HepG2 (cell line): Measurements from ENCODE around the gene CD81. TPM values are rescaled to one million over a fixed set of nuclear protein-coding genes. Genes with fewer than 3 reads are reported as not detected.

Source experiments
- ATAC-seq: fragments of 200-7000 bp; cut with Tn5 transposase; 3 replicates; pipeline ENCODE4 v1.9.1; 2020; ENCODE audit warnings: mild to moderate bottlenecking, moderate library complexity
- BruUV-seq: library from RNA; stranded (reverse); fragments of 400-500 nt; replicated peaks from 2 replicates; lab custom pipeline; 2021; lab: Mats Ljungman, UMichigan
- CTCF ChIA-PET: fragments of 300-600 bp; formaldehyde crosslinking; extraction: SDS; loops from one replicate; lab custom pipeline; 2021; ENCODE audit warnings: low total read pairs, inconsistent platforms, low intra/inter-chr PET ratio; lab: Yijun Ruan, JAX
- POLR2A ChIA-PET: fragments of 350-600 bp; sonication (Branson Sonifier 250); formaldehyde crosslinking; loops from one replicate; lab custom pipeline; 2020; ENCODE audit warnings: antibody characterized with exemption, inconsistent platforms; lab: Yijun Ruan, JAX
- DNase-seq: peaks from one replicate; pipeline ENCODE4 v3.0.0-alpha.2; 2015; ENCODE audit warnings: low spot score
- FAIRE-seq: peaks from 3 replicates; lab custom pipeline; 2011; peaks lifted over from hg19 to GRCh38; lab: Jason Lieb, UNC
- H2AFZ ChIP-seq: one replicate; pipeline ENCODE4 v1.6.1; 2011; ENCODE audit warnings: low read length, inconsistent platforms
- H3K27ac ChIP-seq: fragments of 300-600 bp; 3 replicates; pipeline ENCODE4 v1.8.0; 2011; ENCODE audit warnings: mixed run types, mild to moderate bottlenecking, mixed read lengths, low read length, inconsistent platforms; ENCODE audit not compliant: insufficient read depth; ENCODE audit errors: extremely low read length
- H3K27me3 ChIP-seq, 2 experiments: fragments of 200-600 bp in 1 of 2; 2 replicates in 1 of 2; 3 replicates in 1 of 2; pipeline versions ENCODE4 v1.6.0 to v1.8.0; 2011; ENCODE audit warnings: low read length in 2 of 2, mild to moderate bottlenecking in 2 of 2, moderate library complexity in 2 of 2, inconsistent platforms in 1 of 2; ENCODE audit not compliant: insufficient read depth in 2 of 2, control insufficient read depth in 1 of 2
- H3K36me3 ChIP-seq, 2 experiments: fragments of 200-600 bp in 1 of 2; replicated peaks in 1 of 2; 2 replicates in 1 of 2; 3 replicates in 1 of 2; pipeline versions ENCODE4 v1.5.1 to v1.8.0; 2011; ENCODE audit warnings: low read length in 2 of 2, inconsistent platforms in 1 of 2; ENCODE audit not compliant: insufficient read depth in 2 of 2, control insufficient read depth in 1 of 2
- H3K4me1 ChIP-seq: 2 replicates; pipeline ENCODE4 v1.5.1; 2012; ENCODE audit warnings: low read length, inconsistent platforms; ENCODE audit not compliant: insufficient read depth
- H3K4me2 ChIP-seq: 2 replicates; pipeline ENCODE4 v1.6.0; 2011; ENCODE audit warnings: low read depth, low read length, inconsistent platforms
- H3K4me3 ChIP-seq, 3 experiments: fragments of 200-600 bp in 1 of 3; sonication (generic), shearing (Covaris generic) in 1 of 3; replicated peaks in 1 of 3; 2 replicates each; pipeline ENCODE4 v1.5.1; 2011 to 2016; ENCODE audit warnings: low read length in 3 of 3, inconsistent platforms in 2 of 3, low read depth in 2 of 3, mild to moderate bottlenecking in 2 of 3, control low read depth in 1 of 3, mixed read lengths in 1 of 3; ENCODE audit not compliant: insufficient read depth in 1 of 3
- H3K79me2 ChIP-seq: one replicate; pipeline ENCODE4 v1.6.1; 2011; ENCODE audit warnings: low read length, inconsistent platforms; ENCODE audit not compliant: insufficient read depth
- H3K9ac ChIP-seq: 2 replicates; pipeline ENCODE4 v1.6.0; 2011; ENCODE audit warnings: mild to moderate bottlenecking, low read depth, low read length, inconsistent platforms; ENCODE audit not compliant: insufficient read depth
- H3K9me3 ChIP-seq: 2 replicates; pipeline ENCODE4 v1.5.1; 2012; ENCODE audit warnings: mild to moderate bottlenecking, low read length
- H4K20me1 ChIP-seq: 2 replicates; pipeline ENCODE4 v1.6.0; 2011; ENCODE audit warnings: inconsistent platforms, mild to moderate bottlenecking, low read length, moderate library complexity; ENCODE audit not compliant: insufficient read depth
- HIC2 ChIP-seq: sonication (generic); formaldehyde crosslinking; IDR thresholded peaks from 2 replicates; pipeline ENCODE4 v1.9.0; 2022; ENCODE audit warnings: low read depth, missing genetic modification reagents
- KIAA2018 ChIP-seq: sonication (generic); formaldehyde crosslinking; IDR thresholded peaks from 2 replicates; pipeline ENCODE4 v1.5.0; 2020; ENCODE audit warnings: mild to moderate bottlenecking, missing genetic modification reagents, borderline replicate concordance
- SP140L ChIP-seq: sonication (generic); formaldehyde crosslinking; IDR thresholded peaks from 2 replicates; pipeline ENCODE4 v1.4.0; 2020; ENCODE audit warnings: missing genetic modification reagents, borderline replicate concordance
- THAP9 ChIP-seq: sonication (generic); formaldehyde crosslinking; IDR thresholded peaks from 2 replicates; pipeline ENCODE4; 2020; ENCODE audit warnings: missing genetic modification reagents, mild to moderate bottlenecking, borderline replicate concordance
- ZNF556 ChIP-seq: sonication (generic); formaldehyde crosslinking; IDR thresholded peaks from 2 replicates; pipeline ENCODE4 v1.4.0; 2020; ENCODE audit warnings: mild to moderate bottlenecking, missing genetic modification reagents, borderline replicate concordance
- WGBS: methylation state at CpG from one replicate; pipeline ENCODE4 v1.1.6; 2017; ENCODE audit warnings: low lambda C conversion rate; 5-methylcytosine and 5-hydroxymethylcytosine counted together
- in situ Hi-C: cut with HindIII; loops from 2 replicates; pipeline ENCODE4 v1.10.0; 2017; ENCODE audit warnings: low pct_unique_long_range_greater_than_20kb; ENCODE audit not compliant: extremely low pct_ligation_motif_present
- intact Hi-C: fragments of 100-400 bp; cut with micrococcal nuclease; formaldehyde crosslinking; loops from one replicate; pipeline ENCODE4 v1.10.0; 2022; ENCODE audit not compliant: unreplicated experiment
- polyA plus RNA-seq, 8 experiments: library from polyadenylated mRNA; depleted of rRNA in 3 of 8; stranded (reverse) in 7 of 8; unstranded in 1 of 8; fragments of >200 nt; fragmentation: Illumina TruSeq in 4 of 8; extraction: Trizol in 4 of 8; gene quantifications; 2 replicates each; pipeline versions ENCODE4 v1.2.1 to v1.2.3, GENCODE V29; 2011 to 2016; ENCODE audit warnings: low read depth in 4 of 8, missing spikeins in 1 of 8, mixed read lengths in 1 of 8; ENCODE audit not compliant: insufficient read depth in 1 of 8
- total RNA-seq, 5 experiments: library from RNA; depleted of rRNA; stranded (reverse); fragments of >200 nt; fragmentation: Illumina TruSeq; extraction: Trizol; gene quantifications; 2 replicates each; pipeline ENCODE4 v1.2.3, GENCODE V29; 2016; ENCODE audit warnings: low read depth in 1 of 5

CD81 gene
- total and polyA plus RNA-seq, 2 of the 13 experiments (the other 11 are each of a cell fraction or from before 2014, with no cell fraction given), result not detected

GRCh38 chr11:2328656-2329354 lies 48.3 kb upstream of the CD81 start (continued):
- TF ChIP-seq KIAA2018 (CRISPR knock-in tag), result no peak
- TF ChIP-seq SP140L (CRISPR knock-in tag), result no peak
- TF ChIP-seq, all 625 proteins: peak for 0

GRCh38 chr11:2329551-2329950 lies 47.6 kb upstream of the CD81 start:
- no peaks in the 10 kb centered on the region for H4K20me1 ChIP-seq
- WGBS, result 28% methylated on average over 5 of the region's 9 CpGs
- no peak overlapping the region for H3K9ac ChIP-seq
- H3K27ac ChIP-seq, result no peak overlapping the region
- intact Hi-C loops (no loop called here), in situ Hi-C loops (no loop called here)
- FAIRE-seq, result no peak
- H3K79me2 ChIP-seq, result no peaks in the 10 kb centered on the region
- H3K4me1 ChIP-seq, result no peaks in the 10 kb centered on the region
- no TSS peak for BruUV-seq
- H2AFZ ChIP-seq, result no peak overlapping the region
- no peak for DNase-seq
- 0 out of 2 replicates have a peak, but pooled peaks cover 13% of the 10 kb centered on the region for H3K9me3 ChIP-seq
- POLR2A ChIA-PET, result no interaction called here
- H3K36me3 ChIP-seq, result no peaks in the 10 kb centered on the region
- peaks cover 4 to 45% of the 10 kb centered on the region in 2 experiments for H3K27me3 ChIP-seq
- no peak overlapping the region for H3K4me3 ChIP-seq
- no peak for ATAC-seq
- no peak overlapping the region for H3K4me2 ChIP-seq
- CTCF ChIA-PET, result no interaction called here
- TF ChIP-seq HIC2 (CRISPR knock-in tag) (no peak), THAP9 (no peak), ZNF556 (no peak)
